ENCODE data around the gene PIAS1. TPM values are rescaled to one million over a fixed set of nuclear protein-coding genes. Genes with fewer than 3 reads are reported as not detected.
"Not testable (repeated sequence)": the region's sequence is repeated elsewhere in the genome, so short reads cannot be mapped to it uniquely, and the experiment has no call there.

Gene PIAS1
- total RNA-seq, 1 donor from 2014 or later, result 12.7 TPM

DNA sequence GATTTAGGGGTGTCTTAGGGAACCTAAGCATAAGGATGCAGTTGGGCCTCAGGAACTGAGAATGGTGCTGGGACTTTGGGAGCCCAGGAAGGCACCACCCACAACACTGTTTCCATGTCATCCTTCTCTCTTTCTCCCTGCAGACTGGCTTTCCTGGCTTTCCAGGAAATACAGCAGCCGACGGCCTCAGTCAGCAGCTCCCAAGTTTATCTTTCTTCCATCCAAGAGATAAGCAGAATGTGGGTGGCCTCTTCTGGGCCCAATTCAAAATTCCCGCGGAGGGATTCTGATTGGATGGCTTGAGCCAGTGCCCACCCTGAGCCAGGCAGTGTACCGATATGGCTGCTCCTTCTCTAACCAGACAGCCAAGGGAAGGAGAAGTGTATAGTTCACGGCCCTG, 179.9 kb downstream of the PIAS1 start:
- DNase-seq (ENCODE audit: low read depth in 2 of 2), result no peak

DNA sequence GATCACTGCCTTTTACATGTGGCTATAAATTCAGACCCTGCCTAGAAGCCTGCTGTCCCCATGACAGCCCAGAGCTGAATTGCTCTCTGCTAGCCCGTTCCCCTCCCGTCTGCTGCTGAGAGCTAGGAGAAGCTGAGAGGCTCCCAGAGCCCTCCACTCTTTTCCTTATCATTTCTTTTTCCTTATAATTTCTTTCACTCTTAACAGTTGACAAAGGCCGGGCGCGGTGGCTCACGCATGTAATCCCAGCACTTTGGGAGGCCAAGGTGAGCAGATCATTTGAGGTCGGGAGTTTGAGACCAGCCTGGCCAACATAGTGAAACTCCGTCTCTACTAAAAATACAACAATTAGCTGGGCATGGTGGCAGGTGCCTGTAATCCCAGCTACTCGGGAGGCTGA, 180.4 kb downstream of the PIAS1 start:
- not testable (repeated sequence) for DNase-seq (ENCODE audit: low read depth in 2 of 2)

DNA sequence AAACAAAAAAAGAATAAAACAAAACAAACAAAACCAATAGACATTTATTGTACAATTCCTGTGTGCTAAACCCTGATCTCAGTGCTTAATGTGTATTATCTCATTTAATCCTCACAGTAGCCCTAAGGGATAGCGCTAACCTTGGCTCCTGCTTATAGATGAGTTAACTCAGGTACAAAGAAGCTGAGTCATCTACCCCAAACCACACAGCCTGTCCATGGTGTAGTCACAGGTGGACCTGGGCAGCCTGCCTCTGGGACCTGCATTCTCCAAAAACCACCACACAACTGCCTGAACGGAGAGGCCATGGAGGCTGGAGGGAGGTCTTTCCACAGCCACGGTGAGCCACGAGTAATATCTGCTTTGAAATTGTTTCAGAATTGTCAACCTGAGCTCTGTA, 180.9 kb downstream of the PIAS1 start:
- no peak for DNase-seq (ENCODE audit: low read depth in 2 of 2)

DNA sequence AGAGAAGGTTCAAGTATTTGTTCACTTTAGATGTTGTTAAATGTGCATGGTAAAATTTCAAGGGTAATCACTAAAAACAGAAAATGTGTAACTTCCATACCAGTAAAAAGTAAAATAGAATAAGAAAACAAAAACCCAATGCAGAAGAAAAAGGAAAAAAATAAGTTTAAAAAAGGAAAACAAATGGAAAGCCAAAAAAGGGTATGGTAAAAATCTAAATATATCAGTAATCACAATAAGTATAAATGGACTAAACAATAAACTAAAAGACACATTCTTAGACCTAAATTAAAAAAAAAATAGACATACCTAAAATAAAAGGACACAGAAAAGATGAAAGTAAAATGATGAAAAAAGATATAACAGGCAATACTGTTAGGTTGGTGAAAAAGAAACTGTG, 184.9 kb downstream of the PIAS1 start:
- DNase-seq (ENCODE audit: low read depth in 2 of 2), result no peak

DNA sequence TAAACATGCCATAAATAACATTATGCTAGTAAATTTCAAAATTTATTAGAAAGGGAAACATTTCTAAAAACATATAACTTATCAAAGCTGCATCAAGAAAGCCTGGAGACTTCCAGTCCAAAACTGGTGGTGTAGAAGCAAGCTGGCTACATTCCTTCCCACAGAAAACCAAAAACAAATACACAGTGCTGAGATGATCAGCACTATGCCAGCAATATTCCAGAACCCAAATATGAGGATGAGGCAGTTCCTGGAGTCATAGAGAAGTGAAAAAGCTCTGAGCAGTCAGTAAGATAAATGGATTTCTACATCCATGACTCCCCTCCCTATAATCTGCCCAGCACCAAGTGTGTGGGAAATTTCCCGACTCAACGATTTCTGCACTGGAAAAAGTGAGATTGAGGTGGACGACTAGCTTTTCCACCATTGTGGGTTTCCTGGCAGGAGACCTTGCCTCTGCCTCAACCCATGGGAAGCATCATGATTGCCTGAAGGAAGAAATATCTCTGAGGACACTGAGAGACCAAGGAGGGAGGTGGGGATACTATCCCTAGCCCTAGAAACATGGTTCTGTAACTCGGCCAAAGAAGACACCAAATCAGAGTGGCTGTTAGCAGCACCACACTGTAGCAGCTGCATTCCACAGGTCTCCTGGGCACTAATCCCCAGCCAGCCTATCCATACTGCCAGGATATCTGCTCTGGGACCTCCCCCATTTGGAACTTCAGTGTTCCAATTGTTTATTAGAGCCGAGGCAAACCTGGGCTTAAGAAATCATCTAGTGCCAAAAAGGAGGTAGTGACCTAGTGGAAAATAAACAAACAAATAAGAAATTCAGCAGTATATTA, 187.2 kb downstream of the PIAS1 start:
- DNase-seq (ENCODE audit: low read depth in 2 of 2), result no peak

Other genes with a start within 250 kb of the PIAS1 start
- under 0.01 TPM in 2 replicates for gene SKOR1, start 228.8 kb upstream of the PIAS1 start, total RNA-seq
- not detected in 2 replicates for gene RNU6-1, start 214.3 kb upstream of the PIAS1 start, total RNA-seq
- 1.1 and 1.4 TPM in 2 replicates for gene CALML4, start 151.0 kb downstream of the PIAS1 start, total RNA-seq
- gene CLN6, start 175.4 kb downstream of the PIAS1 start, total RNA-seq, result 6.5 and 10.3 TPM in 2 replicates
- 26.4 and 34.3 TPM in 2 replicates for gene FEM1B, start 223.4 kb downstream of the PIAS1 start, total RNA-seq

Measured in lung microvascular endothelial cell (primary cell).